HEK293T (cell line): Measurements from ENCODE around the gene MSANTD7.

Experiments
- CTCF ChIA-PET: fragments of 350-600 bp; formaldehyde crosslinking; extraction: SDS; loops from one replicate; lab custom pipeline; 2021; ENCODE audit warnings: antibody characterized with exemption, inconsistent platforms; lab: Yijun Ruan, JAX
- POLR2A ChIA-PET: fragments of 350-600 bp; formaldehyde crosslinking; extraction: SDS; loops from one replicate; lab custom pipeline; 2020; ENCODE audit warnings: antibody characterized with exemption, inconsistent platforms; lab: Yijun Ruan, JAX
- DNase-seq: peaks from one replicate; pipeline ENCODE4 v3.0.0; 2012; ENCODE audit warnings: mixed read lengths; ENCODE audit errors: extremely low spot score
- ARNT ChIP-seq: fragments of 450-650 bp; IDR thresholded peaks from 2 replicates; pipeline ENCODE4 v1.6.1; 2017; ENCODE audit warnings: mild to moderate bottlenecking
- BHLHE40 ChIP-seq: fragments of 450-650 bp; IDR thresholded peaks from 2 replicates; pipeline ENCODE4 v1.6.1; 2016; ENCODE audit warnings: mild to moderate bottlenecking, moderate library complexity, borderline replicate concordance
- CTBP1 ChIP-seq: fragments of 450-650 bp; IDR thresholded peaks from 2 replicates; pipeline ENCODE4 v1.6.1; 2016; ENCODE audit warnings: borderline replicate concordance
- ELF4 ChIP-seq: fragments of 450-650 bp; IDR thresholded peaks from 2 replicates; pipeline ENCODE4 v1.6.1; 2017; ENCODE audit warnings: antibody characterized with exemption
- FOXA1 ChIP-seq: fragments of 450-650 bp; IDR thresholded peaks from 2 replicates; pipeline ENCODE4 v1.6.1; 2016; ENCODE audit warnings: mild to moderate bottlenecking
- FOXK2 ChIP-seq: fragments of 450-650 bp; IDR thresholded peaks from 2 replicates; pipeline ENCODE4 v1.6.1; 2016; ENCODE audit warnings: mild to moderate bottlenecking
- FOXM1 ChIP-seq: fragments of 450-650 bp; IDR thresholded peaks from 2 replicates; pipeline ENCODE4 v1.6.1; 2017; ENCODE audit warnings: mild to moderate bottlenecking, borderline replicate concordance
- HDGF ChIP-seq: fragments of 450-650 bp; IDR thresholded peaks from 2 replicates; pipeline ENCODE4 v1.6.1; 2017; ENCODE audit warnings: antibody characterized with exemption, borderline replicate concordance
- L3MBTL2 ChIP-seq: fragments of 450-650 bp; conservative IDR thresholded peaks from 2 replicates; pipeline ENCODE4 v1.6.1; 2016; ENCODE audit warnings: mild to moderate bottlenecking
- LEF1 ChIP-seq: fragments of 450-650 bp; IDR thresholded peaks from 2 replicates; pipeline ENCODE4 v1.6.1; 2017; ENCODE audit warnings: mild to moderate bottlenecking, borderline replicate concordance
- NFRKB ChIP-seq: fragments of 450-650 bp; IDR thresholded peaks from 2 replicates; pipeline ENCODE4 v1.6.1; 2016; ENCODE audit warnings: mild to moderate bottlenecking, moderate library complexity
- PKNOX1 ChIP-seq: fragments of 450-650 bp; IDR thresholded peaks from 2 replicates; pipeline ENCODE4 v1.6.1; 2016
- SP1 ChIP-seq: fragments of 450-650 bp; IDR thresholded peaks from 2 replicates; pipeline ENCODE4 v1.6.1; 2017
- SUZ12 ChIP-seq: fragments of 450-650 bp; IDR thresholded peaks from 2 replicates; pipeline ENCODE4 v1.6.1; 2016; ENCODE audit warnings: mild to moderate bottlenecking
- TARDBP ChIP-seq: fragments of 450-650 bp; IDR thresholded peaks from 2 replicates; pipeline ENCODE4 v1.6.1; 2016
- ZNF384 ChIP-seq: fragments of 450-650 bp; IDR thresholded peaks from 2 replicates; pipeline ENCODE4 v1.6.1; 2016

The MSANTD7 gene

GRCh38 chr10:14879928-14880193, 41.8 kb downstream of the MSANTD7 start:
- POLR2A ChIA-PET: interaction anchor here (1.0 to 3.3 kb wide), 3 partner anchors 13 to 80 kb away, joined by 4 to 35 read pairs (median 12); partner anchors contain the start of gene MEIG1
- no peak for DNase-seq
- CTCF ChIA-PET: no interaction called here
- TF ChIP-seq FOXK2: no peak
- no peak for TF ChIP-seq ARNT
- no peak for TF ChIP-seq SUZ12
- TF ChIP-seq CTBP1: no peak
- TF ChIP-seq HDGF: no peak
- TF ChIP-seq SP1: no peak
- no peak for TF ChIP-seq BHLHE40
- TF ChIP-seq PKNOX1: no peak
- TF ChIP-seq FOXM1: no peak
- TF ChIP-seq LEF1: no peak
- TF ChIP-seq ELF4: no peak
- TF ChIP-seq ZNF384: no peak
- TF ChIP-seq TARDBP: no peak
- no peak for TF ChIP-seq L3MBTL2
- no peak for TF ChIP-seq NFRKB
- TF ChIP-seq FOXA1: no peak

GRCh38 chr10:14880229-14880628, 42.1 kb downstream of the MSANTD7 start:
- POLR2A ChIA-PET: no interaction called here
- TF ChIP-seq ZNF384 (no peak), SP1 (no peak), ELF4 (no peak), FOXK2 (no peak), FOXM1 (no peak), HDGF (no peak)
- DNase-seq: no peak
- CTCF ChIA-PET: interaction anchor here (0.6 kb wide), 1 partner anchor 1376 kb away, joined by 3 read pairs; no protein-coding TSS in a partner anchor

- DNase-seq: no peak
- POLR2A ChIA-PET: no interaction called here
- TF ChIP-seq NFRKB: no peak
- no peak for TF ChIP-seq LEF1
- TF ChIP-seq SP1: no peak
- TF ChIP-seq PKNOX1: no peak
- CTCF ChIA-PET: no interaction called here
Measured at GRCh38 chr10:14884082-14884481, 46.0 kb downstream of the MSANTD7 start.
